Activated gamma-delta T cell treated with anti-CD3 and anti-CD28 coated beads, Interleukin-2, amount 50 U/mL, for 16 hours (primary cell): Measurements from ENCODE around the gene ATAT1.

Experiments used
- DNase-seq: peaks from one replicate; pipeline ENCODE4 v3.0.0-alpha.2; 2020; ENCODE audit warnings: low read depth

ATAT1 gene

DNA sequence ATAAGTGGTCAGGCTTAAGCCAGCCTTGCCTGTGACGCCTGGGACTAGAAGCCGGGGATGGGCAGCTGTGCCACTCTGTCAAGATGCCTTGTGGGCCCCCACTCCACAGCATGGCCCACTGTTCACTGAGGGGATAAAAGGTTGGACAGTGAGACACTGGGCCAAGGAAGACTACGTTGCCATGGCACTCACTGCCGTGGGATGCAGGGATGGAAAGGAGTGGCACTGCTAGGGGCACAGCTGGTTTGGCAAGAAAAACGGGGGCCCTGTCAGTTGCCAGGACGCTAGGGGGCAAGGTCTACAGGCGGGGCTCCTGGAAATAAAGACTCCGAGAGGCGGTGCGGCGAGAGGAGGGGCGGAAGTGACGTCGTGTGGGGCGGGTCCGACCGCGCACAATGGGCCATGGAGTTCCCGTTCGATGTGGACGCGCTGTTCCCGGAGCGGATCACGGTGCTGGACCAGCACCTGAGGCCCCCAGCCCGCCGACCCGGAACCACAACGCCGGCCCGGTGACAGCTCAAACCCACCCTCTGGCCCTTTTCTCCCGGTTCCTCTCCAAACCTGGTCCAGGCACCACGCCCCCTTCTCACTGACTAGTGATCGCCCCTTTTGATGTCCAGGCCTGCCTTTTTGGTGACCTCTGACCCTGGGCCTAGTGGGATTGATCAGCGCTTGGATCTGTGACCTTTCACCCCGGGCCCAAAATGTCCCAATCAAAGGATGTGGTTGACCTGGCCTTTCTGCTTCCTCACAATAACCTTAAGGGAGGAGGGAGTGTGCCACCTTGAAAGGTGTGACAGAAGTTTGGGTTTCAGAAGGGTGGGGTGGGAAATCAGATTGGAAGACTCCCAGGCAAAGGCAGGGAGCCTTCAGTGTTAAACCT, at the start of gene ATAT1:
ATAT1 (plus strand) TSS at position 391 of the 883 bp plus-strand sequence.
- DNase-seq, result peak; percentile 87

DNA sequence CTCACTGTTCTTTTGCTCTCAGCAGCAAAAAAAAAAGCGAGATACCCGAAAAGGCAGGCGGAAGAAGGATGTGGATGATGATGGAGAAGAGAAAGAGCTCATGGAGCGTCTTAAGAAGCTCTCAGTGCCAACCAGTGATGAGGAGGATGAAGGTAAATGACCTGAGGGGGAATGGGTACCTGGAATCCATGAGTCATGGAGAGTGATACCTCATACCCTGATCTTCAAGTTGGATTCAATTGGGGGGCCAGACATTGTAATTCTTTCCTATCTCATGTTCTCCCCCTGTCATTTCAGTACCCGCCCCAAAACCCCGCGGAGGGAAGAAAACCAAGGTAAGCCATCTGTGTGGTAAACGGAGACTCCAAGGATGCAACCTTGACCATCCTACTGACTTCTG, 48.6 kb upstream of the ATAT1 start:
- DNase-seq, result no peak

- no peak for DNase-seq
These were observed 42.8 kb upstream of the ATAT1 start for GRCh38 chr6:30583921-30584320.

GRCh38 chr6:30589754-30590358, 36.8 kb upstream of the ATAT1 start:
- DNase-seq, result no peak

DNA sequence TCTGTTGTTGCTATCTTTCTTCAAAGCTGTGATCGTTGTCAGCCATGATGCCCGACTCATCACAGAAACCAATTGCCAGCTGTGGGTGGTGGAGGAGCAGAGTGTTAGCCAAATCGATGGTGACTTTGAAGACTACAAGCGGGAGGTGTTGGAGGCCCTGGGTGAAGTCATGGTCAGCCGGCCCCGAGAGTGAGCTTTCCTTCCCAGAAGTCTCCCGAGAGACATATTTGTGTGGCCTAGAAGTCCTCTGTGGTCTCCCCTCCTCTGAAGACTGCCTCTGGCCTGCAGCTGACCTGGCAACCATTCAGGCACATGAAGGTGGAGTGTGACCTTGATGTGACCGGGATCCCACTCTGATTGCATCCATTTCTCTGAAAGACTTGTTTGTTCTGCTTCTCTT, 36.2 kb upstream of the ATAT1 start:
- no peak for DNase-seq

GRCh38 chr6:30591008-30591407, 35.7 kb upstream of the ATAT1 start:
- DNase-seq, result no peak

- no peak for DNase-seq
These were observed 34.4 kb upstream of the ATAT1 start for GRCh38 chr6:30592287-30592686.

- DNase-seq, result peak; percentile 75
These were observed 29.1 kb upstream of the ATAT1 start for GRCh38 chr6:30597315-30598144.

- no peak for DNase-seq
These were observed 27.6 kb upstream of the ATAT1 start for GRCh38 chr6:30598912-30599624.

DNA sequence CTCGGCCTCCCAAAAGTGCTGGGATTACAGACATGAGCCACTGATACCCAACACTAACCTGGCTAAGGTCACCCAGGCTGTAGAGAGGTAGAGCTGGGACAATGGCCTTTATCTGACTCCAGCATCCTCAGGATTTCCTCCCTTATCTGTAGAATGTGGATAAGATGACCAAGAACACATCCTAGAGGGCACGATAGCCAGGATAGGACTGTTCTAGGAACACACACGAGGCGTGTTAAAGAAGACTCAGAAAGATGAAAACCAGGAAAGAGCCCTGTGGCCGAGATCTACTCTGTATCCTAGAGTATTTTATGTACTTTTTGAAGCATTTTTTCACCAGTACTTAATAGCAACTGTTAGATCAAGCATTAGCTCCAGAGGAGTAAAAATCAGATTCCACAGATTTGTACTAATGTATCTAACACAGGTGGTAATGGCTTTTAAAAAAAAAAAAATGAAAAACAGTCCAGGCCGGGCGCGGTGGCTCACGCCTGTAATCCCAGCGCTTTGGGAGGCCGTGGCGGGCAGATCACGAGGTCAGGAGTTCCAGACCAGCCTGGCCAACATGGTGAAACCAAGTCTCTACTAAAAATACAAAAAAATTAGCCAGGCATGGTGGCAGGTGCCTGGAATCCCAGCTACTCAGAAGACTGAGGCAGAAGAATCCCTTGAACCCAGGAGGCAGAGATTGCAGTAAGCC, 26.9 kb upstream of the ATAT1 start:
- no peak for DNase-seq

DNA sequence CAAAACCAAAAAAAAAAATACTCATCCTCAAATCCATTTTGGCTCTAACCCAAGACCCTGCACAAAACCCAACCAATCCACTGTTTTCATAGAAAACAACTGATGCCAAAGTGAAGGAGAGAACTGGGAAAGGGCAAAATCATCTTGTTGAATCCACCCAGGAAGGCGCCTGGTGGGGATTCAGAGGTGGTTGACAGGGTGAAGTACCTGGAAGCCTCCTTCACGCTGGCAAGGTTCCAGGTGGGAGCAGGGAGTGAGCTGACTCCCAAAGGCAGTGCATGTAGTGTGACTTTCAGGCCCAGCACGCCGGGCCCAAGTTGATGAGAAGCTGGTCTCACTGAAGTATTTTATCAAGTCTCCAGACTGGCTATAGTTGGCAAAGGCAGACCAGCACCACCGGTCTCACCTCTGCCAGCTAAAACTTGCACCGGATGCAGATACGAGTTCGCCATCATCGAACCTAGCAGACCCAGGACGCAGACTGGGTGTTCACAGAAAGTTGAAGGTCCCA, 26.2 kb upstream of the ATAT1 start:
- DNase-seq, result no peak

GRCh38 chr6:30601436-30601814, 25.2 kb upstream of the ATAT1 start:
- DNase-seq, result no peak

- no peak for DNase-seq
These were observed 24.6 kb upstream of the ATAT1 start for GRCh38 chr6:30601815-30602641.

- DNase-seq, result no peak
These were observed 22.7 kb upstream of the ATAT1 start for GRCh38 chr6:30603961-30604360.

DNA sequence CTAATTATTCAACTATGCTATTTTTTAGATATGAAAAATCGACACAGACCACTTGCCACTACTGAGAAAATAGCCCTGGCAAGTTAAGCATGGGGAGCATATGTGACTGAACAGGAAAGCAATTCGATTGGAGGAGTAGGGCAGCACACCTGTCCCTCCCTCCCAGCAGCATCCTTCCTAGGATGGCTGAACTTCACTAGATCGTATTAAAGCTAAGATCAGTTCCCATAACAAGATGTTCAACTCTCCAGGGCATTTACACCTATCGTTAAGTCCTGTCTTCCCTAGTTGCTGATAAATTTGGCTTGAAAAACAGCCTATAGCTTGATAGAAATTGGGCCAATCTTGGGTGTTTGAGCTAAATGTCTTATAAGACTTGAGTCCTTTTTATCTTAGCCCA, 16.6 kb upstream of the ATAT1 start:
- DNase-seq, result no peak

- DNase-seq, result no peak
These were observed 15.4 kb upstream of the ATAT1 start for GRCh38 chr6:30611150-30611855.

- DNase-seq, result no peak
These were observed 14.8 kb upstream of the ATAT1 start for GRCh38 chr6:30611856-30612194.

- DNase-seq, result no peak
These were observed 14.5 kb upstream of the ATAT1 start for GRCh38 chr6:30612213-30612612.

DNA sequence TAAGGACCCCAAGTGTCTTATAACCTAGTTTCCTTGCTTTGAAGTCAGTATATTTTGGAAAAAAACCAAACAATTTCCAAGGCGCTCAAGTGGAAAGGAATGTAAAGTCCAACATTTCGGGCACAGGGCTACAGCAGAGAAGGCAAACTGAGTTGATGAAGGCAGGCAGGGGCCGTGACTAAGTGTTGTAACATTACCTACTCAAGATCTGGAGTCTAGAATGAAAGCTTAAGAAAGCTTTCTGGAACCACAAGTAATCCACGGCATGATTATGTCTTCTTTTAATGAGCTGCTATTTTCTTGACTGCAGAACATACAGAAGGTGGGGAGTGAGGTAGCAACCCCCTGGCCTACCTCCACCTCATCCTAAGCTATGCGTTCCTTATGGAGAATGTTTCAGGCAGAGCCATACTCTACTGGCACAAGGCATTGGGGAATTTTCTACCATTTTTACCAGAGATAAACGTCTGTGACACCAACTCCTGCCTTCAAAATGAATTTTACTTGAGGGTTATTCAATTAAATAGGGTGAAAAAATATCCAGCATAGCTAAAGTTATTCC, 13.9 kb upstream of the ATAT1 start:
- no peak for DNase-seq
